ENCODE results near the gene ATP8B1.

DNA sequence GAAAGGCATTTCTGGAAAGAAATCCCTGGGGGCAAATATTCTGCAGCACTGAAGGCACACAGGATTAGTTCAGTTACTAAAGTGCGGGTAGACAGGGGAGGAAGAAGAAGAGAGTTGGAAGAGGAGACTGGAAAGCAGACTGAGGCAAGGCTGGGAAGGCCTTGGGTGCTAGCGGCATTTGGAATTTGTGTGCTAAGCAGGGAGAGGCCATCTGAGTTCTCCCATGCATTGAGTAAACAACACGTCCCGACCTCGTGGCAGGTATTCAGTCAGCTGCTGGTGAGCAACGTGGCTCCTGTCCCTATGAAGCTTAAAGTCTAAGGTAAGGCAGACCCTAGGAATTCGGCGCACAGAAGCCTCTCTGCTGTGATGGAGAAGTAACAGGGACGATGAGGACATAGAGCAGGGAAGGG, 30.7 kb downstream of the ATP8B1 start:
- TF ChIP-seq CTCF (IDR thresholded peaks at IDR 0.05) (no peak), POLR2A (IDR thresholded peaks at IDR 0.05) (no peak)

Measured in prostate gland (tissue), 2 donors.